ENCODE data around the gene FOXL2. TPM values are rescaled to one million over a fixed set of nuclear protein-coding genes. Genes with fewer than 3 reads are reported as not detected.

Gene FOXL2
- total RNA-seq, 4 donors from 2014 or later, result not detected

GRCh38 chr3:138950701-138951100, 3.8 kb upstream of the FOXL2 start:
- DNase-seq (no peak), ATAC-seq (no peak)
- no peaks in the 10 kb centered on the region for H3K9me3 ChIP-seq
- in situ Hi-C loops (cut with MboI; ENCODE audit: low sequenced_read_pairs in 4 of 4), result no loop called here
- peaks cover 10 to 19% of the 10 kb centered on the region in 2 donors for H3K4me1 ChIP-seq
- intact Hi-C loops (cut with DNase I; ENCODE audit: low total_unique reads), result loop anchor here (5.0 kb wide), 1 partner anchor 377 kb away; no protein-coding TSS in a partner anchor
- H3K27ac ChIP-seq, result no peak overlapping the region
- H3K27me3 ChIP-seq, result peaks cover 74 to 80% (median 78%) of the 10 kb centered on the region in 3 donors
- H3K4me3 ChIP-seq, result peak overlapping the region in 1 of 4 donors; percentile 62
- no peaks in the 10 kb centered on the region for H3K36me3 ChIP-seq
- no peak for TF ChIP-seq CTCF (IDR thresholded peaks at IDR 0.05 in 4 of 5, conservative IDR thresholded peaks at IDR 0.05 in 1 of 5)
- no peak for TF ChIP-seq POLR2A (IDR thresholded peaks at IDR 0.05)

- Histone ChIP-seq H3K9me3 (no peaks in the 10 kb centered on the region), H3K4me1 (peaks cover 11 to 22% of the 10 kb centered on the region in 2 donors), H3K27ac (no peak overlapping the region), H3K27me3 (peaks cover 76 to 84% (median 78%) of the 10 kb centered on the region in 3 donors), H3K36me3 (no peaks in the 10 kb centered on the region), H3K4me3 (peak overlapping the region; percentile 40 to 62 (median 42))
- intact Hi-C loops (cut with DNase I; ENCODE audit: low total_unique reads) (loop anchor here (5.0 kb wide), 1 partner anchor 377 kb away; no protein-coding TSS in a partner anchor), in situ Hi-C loops (cut with MboI; ENCODE audit: low sequenced_read_pairs in 4 of 4) (no loop called here)
- ATAC-seq, result peak; percentile 10 to 22
- TF ChIP-seq POLR2A (IDR thresholded peaks at IDR 0.05) (no peak), CTCF (IDR thresholded peaks at IDR 0.05 in 4 of 5, conservative IDR thresholded peaks at IDR 0.05 in 1 of 5) (no peak)
- no peak for DNase-seq
Observed at GRCh38 chr3:138950006-138950644, 3.2 kb upstream of the FOXL2 start.

GRCh38 chr3:138949445-138950005, 2.6 kb upstream of the FOXL2 start:
- ATAC-seq, result no peak
- peaks cover 76 to 84% (median 84%) of the 10 kb centered on the region in 3 donors for H3K27me3 ChIP-seq
- DNase-seq, result no peak
- peak overlapping the region; percentile 40 to 62 (median 42) for H3K4me3 ChIP-seq
- H3K36me3 ChIP-seq, result no peaks in the 10 kb centered on the region
- H3K9me3 ChIP-seq, result no peaks in the 10 kb centered on the region
- H3K4me1 ChIP-seq, result peaks cover 17 to 25% of the 10 kb centered on the region in 2 donors
- TF ChIP-seq CTCF (IDR thresholded peaks at IDR 0.05 in 4 of 5, conservative IDR thresholded peaks at IDR 0.05 in 1 of 5) (no peak), POLR2A (IDR thresholded peaks at IDR 0.05) (no peak)
- in situ Hi-C loops (cut with MboI; ENCODE audit: low sequenced_read_pairs in 4 of 4) (loop anchor here in 3 of 4 donors (25.0 kb wide), 2 partner anchors 363 to 388 kb away; partner anchors contain the start of gene MRPS22 (in 2 of the 3)), intact Hi-C loops (cut with DNase I; ENCODE audit: low total_unique reads) (loop anchor here (5.0 kb wide), 1 partner anchor 378 kb away; no protein-coding TSS in a partner anchor)
- no peak overlapping the region for H3K27ac ChIP-seq

GRCh38 chr3:138949002-138949418, 2.1 kb upstream of the FOXL2 start:
- peaks cover 17 to 25% of the 10 kb centered on the region in 2 donors for H3K4me1 ChIP-seq
- H3K9me3 ChIP-seq, result no peaks in the 10 kb centered on the region
- in situ Hi-C loops (cut with MboI; ENCODE audit: low sequenced_read_pairs in 4 of 4) (loop anchor here in 3 of 4 donors (25.0 kb wide), 2 partner anchors 363 to 388 kb away; partner anchors contain the start of gene MRPS22 (in 2 of the 3)), intact Hi-C loops (cut with DNase I; ENCODE audit: low total_unique reads) (no loop called here)
- H3K27me3 ChIP-seq, result peaks cover 80 to 89% (median 84%) of the 10 kb centered on the region in 3 donors
- H3K27ac ChIP-seq, result no peak overlapping the region
- no peak for ATAC-seq
- no peak overlapping the region for H3K4me3 ChIP-seq
- DNase-seq, result no peak
- TF ChIP-seq CTCF (IDR thresholded peaks at IDR 0.05 in 4 of 5, conservative IDR thresholded peaks at IDR 0.05 in 1 of 5) (no peak), POLR2A (IDR thresholded peaks at IDR 0.05) (no peak)
- H3K36me3 ChIP-seq, result no peaks in the 10 kb centered on the region

All from gastrocnemius medialis (tissue), 4 donors.